Measurements from ENCODE around the gene GRK3. TPM values are rescaled to one million over a fixed set of nuclear protein-coding genes. Genes with fewer than 3 reads are reported as not detected.
"Not testable (repeated sequence)": the region's sequence is repeated elsewhere in the genome, so short reads cannot be mapped to it uniquely, and the experiment has no call there.

Gene GRK3
- total RNA-seq, 3 donors from 2014 or later (not counting 1 experiment from before 2014, with no cell fraction given) = 2.2 to 7.2 (median 3.8) TPM

DNA sequence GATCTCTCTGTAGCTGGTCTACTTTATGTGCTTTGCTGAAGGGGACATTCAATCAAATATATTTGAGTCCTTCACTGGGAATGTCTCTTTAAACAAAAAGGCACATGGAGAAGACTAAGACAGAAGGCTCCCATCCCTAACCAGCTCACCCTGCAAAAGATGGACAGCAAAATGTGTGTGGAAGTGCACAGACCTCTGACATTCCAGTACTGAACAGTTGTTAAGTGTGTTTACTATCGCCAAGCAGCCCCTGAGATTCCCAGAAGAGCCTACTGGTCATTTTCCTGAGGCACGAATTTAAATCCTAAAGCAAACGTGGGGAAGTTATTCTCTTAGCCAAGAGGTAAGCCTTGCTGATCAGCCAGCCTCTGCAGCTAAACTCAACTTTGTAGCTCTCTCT lies 50.3 kb downstream of the GRK3 start:
- H3K27me3 ChIP-seq (ENCODE audit: control insufficient read depth, insufficient read depth, low read length); H3K9me3 ChIP-seq (ENCODE audit: control insufficient read depth, insufficient read depth, low read length); H3K4me3 Mint-ChIP-seq; H3K4me1 Mint-ChIP-seq; H3K36me3 ChIP-seq (ENCODE audit: control insufficient read depth, insufficient read depth, low read length); H3K4me3 ChIP-seq (ENCODE audit: low read length); H3K36me3 Mint-ChIP-seq; DNase-seq; H3K27me3 Mint-ChIP-seq (ENCODE audit: low read depth in 2 of 2); H3K27ac Mint-ChIP-seq; intact Hi-C loops (cut with micrococcal nuclease); ATAC-seq; H3K9me3 Mint-ChIP-seq; H3K4me1 ChIP-seq (ENCODE audit: control insufficient read depth, insufficient read depth, low read length); H3K27ac ChIP-seq (ENCODE audit: low read length): not testable (repeated sequence)
- 80% methylated on average over 3 of the region's 3 CpGs for whole genome bisulfite sequencing (ENCODE audit: insufficient coverage)

DNA sequence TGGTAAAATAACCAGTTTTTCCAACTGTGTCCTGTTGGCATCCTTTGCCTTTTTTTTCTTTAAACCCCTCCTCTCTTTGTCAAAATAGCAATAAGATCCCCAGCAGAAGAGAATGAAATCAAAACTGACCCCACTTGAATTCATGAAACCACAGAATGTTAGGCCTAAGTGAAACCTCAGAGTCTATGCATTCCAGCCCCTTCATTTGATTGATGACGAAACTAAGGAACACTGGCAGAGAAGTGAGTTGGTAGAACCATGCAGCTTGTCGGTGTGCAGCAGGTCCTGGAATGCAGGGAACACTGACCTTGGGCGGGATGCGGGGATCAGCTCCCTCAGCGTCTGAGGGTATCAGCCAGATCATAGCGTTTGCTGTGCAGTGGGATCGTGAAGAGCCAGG lies 57.5 kb downstream of the GRK3 start:
- H3K36me3 ChIP-seq (ENCODE audit: control insufficient read depth, insufficient read depth, low read length) = no peaks in the 10 kb centered on the region
- H3K4me3 ChIP-seq (ENCODE audit: low read length) = no peak overlapping the region
- no peaks in the 10 kb centered on the region for H3K9me3 Mint-ChIP-seq
- H3K36me3 Mint-ChIP-seq = no peaks in the 10 kb centered on the region
- no peaks in the 10 kb centered on the region for H3K4me1 Mint-ChIP-seq
- DNase-seq = no peak
- intact Hi-C loops (cut with micrococcal nuclease) = no loop called here
- no peak overlapping the region for H3K4me3 Mint-ChIP-seq
- H3K9me3 ChIP-seq (ENCODE audit: control insufficient read depth, insufficient read depth, low read length) = no peaks in the 10 kb centered on the region
- WGBS (ENCODE audit: insufficient coverage) = 88% methylated on average over 7 of the region's 7 CpGs
- no peak overlapping the region for H3K27ac Mint-ChIP-seq
- no peaks in the 10 kb centered on the region for H3K4me1 ChIP-seq (ENCODE audit: control insufficient read depth, insufficient read depth, low read length)
- no peak for ATAC-seq
- no peaks in the 10 kb centered on the region for H3K27me3 ChIP-seq (ENCODE audit: control insufficient read depth, insufficient read depth, low read length)
- H3K27me3 Mint-ChIP-seq (ENCODE audit: low read depth in 2 of 2) = no peaks in the 10 kb centered on the region
- no peak overlapping the region for H3K27ac ChIP-seq (ENCODE audit: low read length)
- TF ChIP-seq, protein P1, sequence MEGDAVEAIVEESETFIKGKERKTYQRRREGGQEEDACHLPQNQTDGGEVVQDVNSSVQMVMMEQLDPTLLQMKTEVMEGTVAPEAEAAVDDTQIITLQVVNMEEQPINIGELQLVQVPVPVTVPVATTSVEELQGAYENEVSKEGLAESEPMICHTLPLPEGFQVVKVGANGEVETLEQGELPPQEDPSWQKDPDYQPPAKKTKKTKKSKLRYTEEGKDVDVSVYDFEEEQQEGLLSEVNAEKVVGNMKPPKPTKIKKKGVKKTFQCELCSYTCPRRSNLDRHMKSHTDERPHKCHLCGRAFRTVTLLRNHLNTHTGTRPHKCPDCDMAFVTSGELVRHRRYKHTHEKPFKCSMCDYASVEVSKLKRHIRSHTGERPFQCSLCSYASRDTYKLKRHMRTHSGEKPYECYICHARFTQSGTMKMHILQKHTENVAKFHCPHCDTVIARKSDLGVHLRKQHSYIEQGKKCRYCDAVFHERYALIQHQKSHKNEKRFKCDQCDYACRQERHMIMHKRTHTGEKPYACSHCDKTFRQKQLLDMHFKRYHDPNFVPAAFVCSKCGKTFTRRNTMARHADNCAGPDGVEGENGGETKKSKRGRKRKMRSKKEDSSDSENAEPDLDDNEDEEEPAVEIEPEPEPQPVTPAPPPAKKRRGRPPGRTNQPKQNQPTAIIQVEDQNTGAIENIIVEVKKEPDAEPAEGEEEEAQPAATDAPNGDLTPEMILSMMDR (IDR thresholded peaks at IDR 0.05) = no peak

DNA sequence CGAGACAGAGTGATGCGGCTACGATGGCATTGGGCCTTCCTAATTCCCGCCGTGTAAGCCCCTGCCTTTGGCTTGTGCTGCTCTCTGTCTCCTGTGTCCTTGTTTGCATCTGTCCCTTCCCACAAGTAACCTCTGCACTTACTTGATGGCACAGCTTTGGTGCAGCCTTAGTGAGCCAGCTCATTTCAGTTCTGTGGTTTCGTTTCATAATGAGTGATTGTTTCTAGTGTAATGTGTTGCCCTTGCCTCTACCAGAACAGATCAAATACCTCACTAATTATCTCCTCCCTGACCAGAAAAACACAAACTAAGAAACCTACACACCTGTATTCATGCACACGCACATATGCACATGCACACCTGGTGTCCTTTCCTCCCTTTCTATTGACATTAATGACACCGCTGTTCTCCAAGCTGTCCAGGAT lies 58.8 kb downstream of the GRK3 start:
- TF ChIP-seq, protein P1 (IDR thresholded peaks at IDR 0.05) = no peak
- no peak for DNase-seq
- Histone ChIP-seq H3K27me3 (ENCODE audit: control insufficient read depth, insufficient read depth, low read length) (no peaks in the 10 kb centered on the region), H3K27ac (ENCODE audit: low read length) (no peak overlapping the region), H3K4me1 (ENCODE audit: control insufficient read depth, insufficient read depth, low read length) (no peaks in the 10 kb centered on the region), H3K9me3 (ENCODE audit: control insufficient read depth, insufficient read depth, low read length) (no peaks in the 10 kb centered on the region), H3K4me3 (ENCODE audit: low read length) (no peak overlapping the region), H3K36me3 (ENCODE audit: control insufficient read depth, insufficient read depth, low read length) (no peaks in the 10 kb centered on the region)
- H3K36me3 Mint-ChIP-seq = no peaks in the 10 kb centered on the region
- intact Hi-C loops (cut with micrococcal nuclease) = no loop called here
- no peak overlapping the region for H3K27ac Mint-ChIP-seq
- H3K4me3 Mint-ChIP-seq = no peak overlapping the region
- no peaks in the 10 kb centered on the region for H3K4me1 Mint-ChIP-seq
- 80% methylated on average over 7 of the region's 8 CpGs for WGBS (ENCODE audit: insufficient coverage)
- no peaks in the 10 kb centered on the region for H3K27me3 Mint-ChIP-seq (ENCODE audit: low read depth in 2 of 2)
- no peak for ATAC-seq
- H3K9me3 Mint-ChIP-seq = no peaks in the 10 kb centered on the region

DNA sequence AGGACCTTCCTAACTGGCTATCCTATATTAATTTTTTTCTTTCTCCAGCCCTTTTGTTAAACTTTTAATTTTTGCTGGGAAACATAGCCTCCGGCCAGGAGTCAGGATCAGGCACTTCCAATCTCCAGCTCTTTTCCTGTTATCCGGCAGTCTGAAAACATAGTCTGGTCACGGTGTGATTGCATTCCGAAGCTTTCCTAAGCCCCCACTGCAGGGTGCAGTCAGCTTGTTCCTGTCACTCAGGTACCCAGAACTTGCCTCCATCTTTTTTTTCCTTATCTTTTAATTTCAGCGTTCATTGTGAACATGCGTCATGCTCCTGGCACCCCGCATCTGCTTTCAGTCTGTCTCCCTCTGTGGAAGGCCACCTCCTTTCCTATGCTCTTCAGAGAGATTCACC lies 59.4 kb downstream of the GRK3 start:
- TF ChIP-seq, protein P1 (IDR thresholded peaks at IDR 0.05) = no peak
- no peaks in the 10 kb centered on the region for H3K9me3 Mint-ChIP-seq
- Histone ChIP-seq H3K27ac (ENCODE audit: low read length) (no peak overlapping the region), H3K36me3 (ENCODE audit: control insufficient read depth, insufficient read depth, low read length) (no peaks in the 10 kb centered on the region), H3K4me3 (ENCODE audit: low read length) (no peak overlapping the region), H3K4me1 (ENCODE audit: control insufficient read depth, insufficient read depth, low read length) (no peaks in the 10 kb centered on the region), H3K27me3 (ENCODE audit: control insufficient read depth, insufficient read depth, low read length) (no peaks in the 10 kb centered on the region), H3K9me3 (ENCODE audit: control insufficient read depth, insufficient read depth, low read length) (no peaks in the 10 kb centered on the region)
- H3K27me3 Mint-ChIP-seq (ENCODE audit: low read depth in 2 of 2) = no peaks in the 10 kb centered on the region
- H3K4me1 Mint-ChIP-seq = no peaks in the 10 kb centered on the region
- ATAC-seq = no peak
- intact Hi-C loops (cut with micrococcal nuclease) = no loop called here
- no peak overlapping the region for H3K27ac Mint-ChIP-seq
- 93% methylated on average over 7 of the region's 7 CpGs for WGBS (ENCODE audit: insufficient coverage)
- DNase-seq = no peak
- H3K36me3 Mint-ChIP-seq = no peaks in the 10 kb centered on the region
- no peak overlapping the region for H3K4me3 Mint-ChIP-seq
